ENCODE measurements around the gene PPP4R1. TPM values are rescaled to one million over a fixed set of nuclear protein-coding genes. Genes with fewer than 3 reads are reported as not detected.

Gene PPP4R1
- polyA plus RNA-seq, 1 donor (not counting 4 experiments of a cell fraction or from before 2014, with no cell fraction given): 200 TPM

DNA sequence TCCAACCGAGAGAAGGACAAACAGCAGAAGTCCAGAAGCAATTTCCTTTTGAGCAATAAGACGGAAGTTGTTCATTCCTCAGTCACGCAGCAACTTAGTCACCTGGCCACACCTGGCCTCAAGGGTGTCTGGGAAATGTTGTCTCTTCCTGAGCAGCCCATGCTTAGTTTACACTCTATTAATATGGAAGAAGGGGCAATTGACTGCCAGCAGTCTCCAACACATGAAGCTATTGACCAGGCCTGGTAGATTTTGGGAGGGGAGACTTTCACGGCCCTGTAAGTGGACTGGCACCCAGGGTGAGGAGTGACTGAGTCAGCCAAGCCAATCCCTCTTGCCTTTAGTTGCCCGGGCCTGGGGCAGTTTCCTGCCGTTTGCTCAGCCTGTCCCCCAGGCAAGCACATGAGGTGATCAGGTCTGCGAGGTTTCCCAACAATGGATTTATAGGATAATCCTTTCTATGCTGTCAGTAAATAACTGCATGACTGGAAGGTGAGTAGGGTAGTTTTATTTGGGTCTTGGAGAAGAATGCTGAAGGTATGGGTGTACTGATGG, 43.8 kb upstream of the PPP4R1 start:
- Histone ChIP-seq H3K4me3 (ENCODE audit: control insufficient read depth in 2 of 3, extremely low read depth in 1 of 3, insufficient read depth in 2 of 3, low read depth in 1 of 3, low read length in 3 of 3) (no peak overlapping the region), H3K36me3 (ENCODE audit: control insufficient read depth in 2 of 2, extremely low read depth in 1 of 2, insufficient read depth in 2 of 2, low read length in 2 of 2) (no peaks in the 10 kb centered on the region), H3K9me1 (ENCODE audit: control insufficient read depth, extremely low read depth, insufficient read depth, low read length) (no peaks in the 10 kb centered on the region), H3K4me1 (ENCODE audit: control insufficient read depth, extremely low read depth, insufficient read depth, low read length) (peaks cover 19% of the 10 kb centered on the region), H2AFZ (ENCODE audit: control insufficient read depth, low read length) (peak overlapping the region; percentile 51), H3K4me2 (ENCODE audit: control insufficient read depth, extremely low read depth, insufficient read depth, low read depth, low read length) (peak overlapping the region; percentile 79), H3K27ac (ENCODE audit: control insufficient read depth, insufficient read depth, low read length) (peak overlapping the region; percentile 98), H4K20me1 (ENCODE audit: control insufficient read depth, extremely low read depth, insufficient read depth, low read length) (no peaks in the 10 kb centered on the region), H3K9me3 (ENCODE audit: control insufficient read depth, low read depth, low read length) (no peaks in the 10 kb centered on the region), H3K79me2 (ENCODE audit: control insufficient read depth, insufficient read depth, low read length) (no peaks in the 10 kb centered on the region), H3K9ac (ENCODE audit: control insufficient read depth, extremely low read depth, insufficient read depth, low read length) (peak overlapping the region; percentile 72), H3K27me3 (ENCODE audit: control insufficient read depth, extremely low read depth, insufficient read depth, low read length) (no peaks in the 10 kb centered on the region)
- TF ChIP-seq, protein P1, sequence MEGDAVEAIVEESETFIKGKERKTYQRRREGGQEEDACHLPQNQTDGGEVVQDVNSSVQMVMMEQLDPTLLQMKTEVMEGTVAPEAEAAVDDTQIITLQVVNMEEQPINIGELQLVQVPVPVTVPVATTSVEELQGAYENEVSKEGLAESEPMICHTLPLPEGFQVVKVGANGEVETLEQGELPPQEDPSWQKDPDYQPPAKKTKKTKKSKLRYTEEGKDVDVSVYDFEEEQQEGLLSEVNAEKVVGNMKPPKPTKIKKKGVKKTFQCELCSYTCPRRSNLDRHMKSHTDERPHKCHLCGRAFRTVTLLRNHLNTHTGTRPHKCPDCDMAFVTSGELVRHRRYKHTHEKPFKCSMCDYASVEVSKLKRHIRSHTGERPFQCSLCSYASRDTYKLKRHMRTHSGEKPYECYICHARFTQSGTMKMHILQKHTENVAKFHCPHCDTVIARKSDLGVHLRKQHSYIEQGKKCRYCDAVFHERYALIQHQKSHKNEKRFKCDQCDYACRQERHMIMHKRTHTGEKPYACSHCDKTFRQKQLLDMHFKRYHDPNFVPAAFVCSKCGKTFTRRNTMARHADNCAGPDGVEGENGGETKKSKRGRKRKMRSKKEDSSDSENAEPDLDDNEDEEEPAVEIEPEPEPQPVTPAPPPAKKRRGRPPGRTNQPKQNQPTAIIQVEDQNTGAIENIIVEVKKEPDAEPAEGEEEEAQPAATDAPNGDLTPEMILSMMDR (optimal IDR thresholded peaks at IDR 0.05 in 1 of 3, IDR thresholded peaks at IDR 0.05 in 1 of 3, conservative IDR thresholded peaks at IDR 0.05 in 1 of 3; ENCODE audit: extremely low read depth in 1 of 3, insufficient read depth in 2 of 3, low read length in 3 of 3): no peak
- no peak for TF ChIP-seq EZH2 (IDR thresholded peaks at IDR 0.05; ENCODE audit: low read length)
- DNase-seq (ENCODE audit: low read depth, low spot score): no peak
- FAIRE-seq: peak; percentile 98
- dilution Hi-C loops (cut with MboI; ENCODE audit: extremely low pct_ligation_motif_present, low sequenced_read_pairs): no loop called here

DNA sequence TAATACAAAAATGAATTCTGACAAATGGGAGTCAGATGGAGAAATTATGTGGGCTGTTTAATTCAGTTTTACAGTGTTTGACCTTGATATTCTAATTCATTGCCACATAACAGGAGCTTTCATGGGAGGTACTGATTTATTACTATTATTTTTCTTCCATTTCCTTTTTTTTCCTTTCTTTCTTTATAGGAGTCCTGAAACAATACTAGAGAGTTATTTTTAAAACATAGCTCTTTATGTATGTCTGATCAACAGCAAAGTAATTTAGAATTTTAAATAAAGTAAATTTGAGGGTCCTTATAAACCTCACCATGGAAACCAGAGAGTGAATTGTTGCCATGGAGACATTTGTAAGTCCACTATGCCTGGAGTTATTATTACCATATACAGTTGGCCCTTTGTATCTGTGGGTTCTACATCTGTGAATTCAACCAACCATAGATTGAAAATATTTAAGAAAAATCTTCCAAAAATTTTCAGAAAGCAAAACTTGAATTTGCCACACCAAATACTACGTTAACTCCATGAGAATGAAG, 40.9 kb upstream of the PPP4R1 start:
- H2AFZ ChIP-seq (ENCODE audit: control insufficient read depth, low read length): no peak overlapping the region
- no peak overlapping the region for H3K4me2 ChIP-seq (ENCODE audit: control insufficient read depth, extremely low read depth, insufficient read depth, low read depth, low read length)
- H3K36me3 ChIP-seq (ENCODE audit: control insufficient read depth in 2 of 2, extremely low read depth in 1 of 2, insufficient read depth in 2 of 2, low read length in 2 of 2): no peaks in the 10 kb centered on the region
- no peak for DNase-seq (ENCODE audit: low read depth, low spot score)
- no peaks in the 10 kb centered on the region for H4K20me1 ChIP-seq (ENCODE audit: control insufficient read depth, extremely low read depth, insufficient read depth, low read length)
- no peak overlapping the region for H3K4me3 ChIP-seq (ENCODE audit: control insufficient read depth in 2 of 3, extremely low read depth in 1 of 3, insufficient read depth in 2 of 3, low read depth in 1 of 3, low read length in 3 of 3)
- peaks cover 19% of the 10 kb centered on the region for H3K4me1 ChIP-seq (ENCODE audit: control insufficient read depth, extremely low read depth, insufficient read depth, low read length)
- no peak overlapping the region for H3K27ac ChIP-seq (ENCODE audit: control insufficient read depth, insufficient read depth, low read length)
- TF ChIP-seq, protein P1 (optimal IDR thresholded peaks at IDR 0.05 in 1 of 3, IDR thresholded peaks at IDR 0.05 in 1 of 3, conservative IDR thresholded peaks at IDR 0.05 in 1 of 3; ENCODE audit: extremely low read depth in 1 of 3, insufficient read depth in 2 of 3, low read length in 3 of 3): no peak
- H3K79me2 ChIP-seq (ENCODE audit: control insufficient read depth, insufficient read depth, low read length): no peaks in the 10 kb centered on the region
- no peaks in the 10 kb centered on the region for H3K9me1 ChIP-seq (ENCODE audit: control insufficient read depth, extremely low read depth, insufficient read depth, low read length)
- no peak overlapping the region for H3K9ac ChIP-seq (ENCODE audit: control insufficient read depth, extremely low read depth, insufficient read depth, low read length)
- no peaks in the 10 kb centered on the region for H3K27me3 ChIP-seq (ENCODE audit: control insufficient read depth, extremely low read depth, insufficient read depth, low read length)
- dilution Hi-C loops (cut with MboI; ENCODE audit: extremely low pct_ligation_motif_present, low sequenced_read_pairs): no loop called here
- FAIRE-seq: no peak
- no peaks in the 10 kb centered on the region for H3K9me3 ChIP-seq (ENCODE audit: control insufficient read depth, low read depth, low read length)

Data from keratinocyte (primary cell).